ENCODE results near the gene PRKCH.

- TF ChIP-seq CTCF (IDR thresholded peaks at IDR 0.05): no peak
- no peak for TF ChIP-seq POLR2AphosphoS5 (IDR thresholded peaks at IDR 0.05; ENCODE audit: low read depth, low read length)
Observed at GRCh38 chr14:61463664-61464285, 142.4 kb downstream of the PRKCH start.

All from Panc1 (cell line).